Stomach (tissue), 4 donors: ENCODE measurements around the gene FAM107B.

ENCODE experiments used
- POLR2A ChIP-seq, 4 donors: fragments of 450-650 bp; IDR thresholded peaks; one replicate each; pipeline ENCODE4 v1.6.1; 2016; ENCODE audit warnings: antibody characterized with exemption in 4 of 4, control low read depth in 2 of 4, mild to moderate bottlenecking in 1 of 4, moderate library complexity in 1 of 4
- TF ChIP-seq, protein P1 (sequence below), 7 experiments: fragments of 450-650 bp in 4 of 7; fragments of 200-600 bp in 3 of 7; sonication (generic) in 3 of 7; IDR thresholded peaks; one replicate each; pipeline ENCODE4 v1.5.1; 2016 to 2019; ENCODE audit warnings: antibody characterized with exemption in 7 of 7, control low read depth in 2 of 7, mild to moderate bottlenecking in 1 of 7

DNA sequence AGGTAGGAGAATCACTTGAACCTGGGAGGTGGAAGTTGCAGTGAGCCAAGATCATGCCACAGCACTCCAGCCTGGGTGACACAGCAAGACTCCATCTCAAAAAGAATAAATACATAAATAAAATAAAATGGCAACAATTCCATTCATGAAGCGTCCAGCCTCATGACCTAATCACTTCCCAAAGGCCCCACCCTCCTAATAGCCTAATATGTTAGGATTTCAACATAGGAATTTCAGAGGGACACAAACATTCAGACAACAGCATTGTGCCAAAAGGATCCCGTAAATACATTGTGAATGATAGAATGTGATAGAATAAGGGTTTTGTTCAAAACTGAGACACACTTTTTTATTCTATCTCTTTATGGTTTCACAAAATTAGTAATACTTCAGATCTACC, 90.3 kb downstream of the FAM107B start:
- TF ChIP-seq, protein P1, sequence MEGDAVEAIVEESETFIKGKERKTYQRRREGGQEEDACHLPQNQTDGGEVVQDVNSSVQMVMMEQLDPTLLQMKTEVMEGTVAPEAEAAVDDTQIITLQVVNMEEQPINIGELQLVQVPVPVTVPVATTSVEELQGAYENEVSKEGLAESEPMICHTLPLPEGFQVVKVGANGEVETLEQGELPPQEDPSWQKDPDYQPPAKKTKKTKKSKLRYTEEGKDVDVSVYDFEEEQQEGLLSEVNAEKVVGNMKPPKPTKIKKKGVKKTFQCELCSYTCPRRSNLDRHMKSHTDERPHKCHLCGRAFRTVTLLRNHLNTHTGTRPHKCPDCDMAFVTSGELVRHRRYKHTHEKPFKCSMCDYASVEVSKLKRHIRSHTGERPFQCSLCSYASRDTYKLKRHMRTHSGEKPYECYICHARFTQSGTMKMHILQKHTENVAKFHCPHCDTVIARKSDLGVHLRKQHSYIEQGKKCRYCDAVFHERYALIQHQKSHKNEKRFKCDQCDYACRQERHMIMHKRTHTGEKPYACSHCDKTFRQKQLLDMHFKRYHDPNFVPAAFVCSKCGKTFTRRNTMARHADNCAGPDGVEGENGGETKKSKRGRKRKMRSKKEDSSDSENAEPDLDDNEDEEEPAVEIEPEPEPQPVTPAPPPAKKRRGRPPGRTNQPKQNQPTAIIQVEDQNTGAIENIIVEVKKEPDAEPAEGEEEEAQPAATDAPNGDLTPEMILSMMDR (IDR thresholded peaks at IDR 0.05) = no peak
- TF ChIP-seq POLR2A (IDR thresholded peaks at IDR 0.05) = no peak
